Rectal smooth muscle tissue (tissue), 1 donor: Measurements from ENCODE around the gene TAS1R1.
"Not testable (repeated sequence)": the region's sequence is repeated elsewhere in the genome, so short reads cannot be mapped to it uniquely, and the experiment has no call there.

ENCODE experiments used
- H3K27ac ChIP-seq: one replicate; pipeline ENCODE4 v1.7.0; 2013; ENCODE audit warnings: low read depth, low read length, inconsistent platforms
- H3K27me3 ChIP-seq: one replicate; pipeline ENCODE4 v1.7.0; 2013; ENCODE audit warnings: low read length; ENCODE audit not compliant: control insufficient read depth, insufficient read depth
- H3K36me3 ChIP-seq: one replicate; pipeline ENCODE4 v1.7.0; 2013; ENCODE audit warnings: low read length; ENCODE audit not compliant: control insufficient read depth, insufficient read depth
- H3K4me1 ChIP-seq: one replicate; pipeline ENCODE4 v1.7.0; 2013; ENCODE audit warnings: low read length; ENCODE audit not compliant: control insufficient read depth, insufficient read depth
- H3K4me3 ChIP-seq: one replicate; pipeline ENCODE4 v1.7.0; 2013; ENCODE audit warnings: low read length
- H3K9ac ChIP-seq: one replicate; pipeline ENCODE4 v1.7.0; 2013; ENCODE audit warnings: low read length

TAS1R1 gene

DNA sequence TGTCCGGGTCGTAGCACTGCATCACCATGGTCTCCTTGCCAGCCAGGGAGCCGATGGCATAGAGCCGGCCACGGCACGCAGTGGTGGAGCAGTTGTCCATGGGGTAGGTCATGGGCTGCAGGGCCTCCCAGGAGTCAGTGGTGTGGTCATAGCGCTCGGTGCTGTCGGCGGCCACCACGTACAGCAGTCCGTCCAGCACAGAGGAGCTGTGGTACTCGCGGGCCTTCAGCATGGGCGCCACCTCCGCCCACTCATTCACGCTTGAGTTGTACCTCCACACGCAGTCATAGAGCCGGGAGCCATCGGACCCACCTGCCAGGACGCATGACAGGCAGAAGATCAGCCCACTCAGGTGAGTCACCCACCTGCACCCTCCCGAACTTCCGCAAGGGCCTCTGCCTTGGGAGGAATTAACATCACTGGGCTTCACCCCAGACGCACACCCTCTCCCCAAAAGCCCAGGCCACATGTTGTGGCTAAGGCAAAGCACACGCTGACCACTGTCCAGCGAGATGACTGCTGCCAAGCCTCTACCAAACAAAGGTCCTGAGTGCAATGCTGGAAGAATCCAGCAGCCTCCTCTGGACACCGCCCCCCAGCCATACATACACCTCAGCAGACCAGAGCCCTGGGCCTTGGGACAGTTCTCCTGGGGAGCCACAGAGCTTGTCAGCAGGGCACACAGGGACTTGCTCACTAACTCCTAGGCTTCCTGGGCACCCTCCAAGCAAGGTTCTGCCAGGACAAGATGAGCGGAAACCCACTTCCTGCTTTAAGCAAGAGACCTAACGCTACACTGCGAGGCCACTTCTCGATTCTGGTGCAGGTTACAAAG, 44.3 kb downstream of the TAS1R1 start:
- peaks cover 28% of the 10 kb centered on the region for H3K36me3 ChIP-seq
- no peaks in the 10 kb centered on the region for H3K27me3 ChIP-seq
- peak overlapping the region; percentile 70 for H3K4me3 ChIP-seq
- H3K27ac ChIP-seq = no peak overlapping the region
- no peak overlapping the region for H3K9ac ChIP-seq
- peaks cover 38% of the 10 kb centered on the region for H3K4me1 ChIP-seq

GRCh38 chr1:6599991-6600390, 44.9 kb downstream of the TAS1R1 start:
- H3K4me1 ChIP-seq = peaks cover 44% of the 10 kb centered on the region
- peak overlapping the region; percentile 100 for H3K27ac ChIP-seq
- H3K36me3 ChIP-seq = peaks cover 28% of the 10 kb centered on the region
- H3K27me3 ChIP-seq, H3K9ac ChIP-seq: not testable (repeated sequence)
- peak overlapping the region; percentile 88 for H3K4me3 ChIP-seq

GRCh38 chr1:6600410-6601048, 45.4 kb downstream of the TAS1R1 start:
- Histone ChIP-seq H3K36me3 (peaks cover 23% of the 10 kb centered on the region), H3K4me3 (peak overlapping the region; percentile 88), H3K27me3 (no peaks in the 10 kb centered on the region), H3K4me1 (peaks cover 49% of the 10 kb centered on the region), H3K9ac (peak overlapping the region; percentile 25), H3K27ac (peak overlapping the region; percentile 100)

GRCh38 chr1:6601049-6601922, 46.2 kb downstream of the TAS1R1 start:
- H3K9ac ChIP-seq = peak overlapping the region; percentile 86
- H3K27me3 ChIP-seq = no peaks in the 10 kb centered on the region
- H3K4me3 ChIP-seq = peak overlapping the region; percentile 88
- H3K36me3 ChIP-seq = peaks cover 15% of the 10 kb centered on the region
- H3K4me1 ChIP-seq = peaks cover 47% of the 10 kb centered on the region
- H3K27ac ChIP-seq = peak overlapping the region; percentile 100

GRCh38 chr1:6601923-6602668, 47.0 kb downstream of the TAS1R1 start:
- peaks cover 15% of the 10 kb centered on the region for H3K36me3 ChIP-seq
- peak overlapping the region; percentile 100 for H3K27ac ChIP-seq
- H3K4me1 ChIP-seq = peaks cover 40% of the 10 kb centered on the region
- H3K27me3 ChIP-seq = no peaks in the 10 kb centered on the region
- H3K9ac ChIP-seq = peak overlapping the region; percentile 86
- H3K4me3 ChIP-seq = peak overlapping the region; percentile 88

DNA sequence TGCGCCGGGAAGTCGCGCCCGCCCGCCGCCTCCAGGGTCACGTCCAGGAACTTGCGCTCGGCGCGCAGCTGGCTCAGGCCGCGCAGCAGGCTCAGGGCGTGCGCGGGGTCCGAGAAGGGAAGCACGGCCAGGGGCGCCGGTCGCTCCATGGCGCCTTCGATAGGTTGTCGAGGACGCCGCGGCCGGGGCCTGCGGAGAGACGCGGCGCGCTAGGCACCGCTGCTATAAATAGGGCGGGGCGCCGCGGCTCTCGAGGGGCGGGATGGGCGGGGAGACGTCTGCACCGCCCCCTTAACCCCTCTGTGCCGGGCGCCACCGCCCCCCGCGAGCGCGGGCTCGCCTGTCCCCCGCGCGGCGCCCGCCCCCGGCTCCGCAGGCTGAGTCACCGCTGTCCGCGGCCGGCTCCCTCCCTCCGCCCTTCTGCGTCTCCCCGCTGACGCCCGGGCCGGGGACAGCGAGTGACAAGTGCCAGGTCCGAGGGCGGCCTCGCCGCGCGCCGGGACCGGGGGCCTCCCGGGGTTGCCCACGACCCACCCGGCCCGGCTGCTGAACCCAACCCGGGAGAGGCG, 47.6 kb downstream of the TAS1R1 start, which contains the start of gene KLHL21:
KLHL21 (minus strand) TSS at position 201 of the 569 bp plus-strand sequence; CDS start at position 149, 52 bp downstream.
- Histone ChIP-seq H3K4me1 (peaks cover 33% of the 10 kb centered on the region), H3K27ac (peak within 1 kb of the TSS; percentile 100), H3K27me3 (no peaks in the 10 kb centered on the region), H3K9ac (peak within 1 kb of the TSS; percentile 86), H3K36me3 (peaks cover 12% of the 10 kb centered on the region), H3K4me3 (peak within 1 kb of the TSS; percentile 88)

DNA sequence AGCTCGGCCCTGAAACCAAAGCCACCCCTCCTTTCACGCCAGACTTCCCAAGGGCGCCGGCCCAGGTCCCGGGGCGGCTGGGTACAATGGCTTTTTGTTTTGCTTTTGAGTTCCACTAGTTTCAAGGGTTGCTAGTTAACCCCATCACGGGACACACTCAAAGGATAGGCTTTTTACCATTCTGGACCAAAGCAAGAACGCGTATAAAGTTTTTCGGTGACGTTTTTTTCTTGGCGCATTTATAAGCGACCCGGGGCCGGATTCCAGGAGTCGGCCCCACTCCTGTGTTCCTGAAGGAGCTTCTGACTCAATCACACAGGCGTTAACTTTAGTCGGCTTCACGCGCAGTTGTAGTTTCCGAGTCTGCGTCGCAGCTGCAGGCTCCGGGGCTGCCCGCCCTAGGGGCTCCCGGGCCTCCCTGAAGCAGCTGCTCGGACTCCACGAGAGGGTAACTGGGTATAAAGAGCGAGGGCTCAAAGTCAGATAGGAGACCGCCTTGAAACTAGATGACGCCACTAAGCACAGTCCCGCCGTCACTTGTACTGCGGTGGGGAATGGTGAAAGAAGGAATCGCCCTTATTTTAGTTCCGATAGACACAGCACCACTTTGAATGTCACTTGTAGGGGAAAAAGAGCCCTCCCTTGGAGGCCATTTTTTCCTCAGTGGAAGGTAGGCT, 48.3 kb downstream of the TAS1R1 start:
- Histone ChIP-seq H3K36me3 (peaks cover 7% of the 10 kb centered on the region), H3K9ac (peak overlapping the region; percentile 82), H3K27ac (peak overlapping the region; percentile 100), H3K4me1 (peaks cover 31% of the 10 kb centered on the region), H3K4me3 (peak overlapping the region; percentile 88), H3K27me3 (no peaks in the 10 kb centered on the region)

DNA sequence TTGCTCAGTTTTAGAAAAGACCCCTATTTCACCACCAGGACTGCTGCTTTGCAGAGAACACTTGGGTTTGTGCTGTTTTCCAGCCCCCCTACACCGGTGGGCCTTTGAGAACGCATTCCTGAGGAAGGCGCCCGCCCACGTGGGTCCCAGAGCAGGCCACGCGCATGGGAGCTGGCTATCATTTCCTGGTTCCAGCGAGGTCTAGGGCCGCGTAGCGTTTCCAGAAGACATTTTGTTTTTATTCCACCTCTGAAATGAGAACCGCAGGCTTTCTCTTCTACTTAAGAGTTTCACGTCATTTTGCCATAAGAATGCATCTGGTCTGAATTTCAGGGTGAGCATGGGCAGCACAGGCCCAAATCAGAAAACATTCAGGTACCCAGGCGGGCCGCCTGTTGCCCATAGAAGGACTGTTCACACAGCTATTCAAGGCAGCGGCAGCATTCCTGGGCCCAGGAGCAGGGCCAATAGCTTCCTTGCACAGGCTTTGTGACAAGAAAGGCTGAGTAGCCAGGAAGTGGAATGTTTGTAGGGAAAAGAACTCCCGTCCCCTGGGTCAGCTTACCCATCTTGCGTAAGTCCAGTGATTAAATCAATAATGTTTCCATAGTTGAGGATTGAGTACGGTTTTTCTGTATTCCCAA, 48.9 kb downstream of the TAS1R1 start:
- Histone ChIP-seq H3K9ac (peak overlapping the region; percentile 82), H3K36me3 (peaks cover 5% of the 10 kb centered on the region), H3K4me3 (peak overlapping the region; percentile 88), H3K4me1 (peaks cover 29% of the 10 kb centered on the region), H3K27ac (peak overlapping the region; percentile 100), H3K27me3 (no peaks in the 10 kb centered on the region)

GRCh38 chr1:6612641-6613360, 57.7 kb downstream of the TAS1R1 start:
- no peaks in the 10 kb centered on the region for H3K36me3 ChIP-seq
- H3K27ac ChIP-seq = peak overlapping the region; percentile 96
- no peaks in the 10 kb centered on the region for H3K27me3 ChIP-seq
- H3K9ac ChIP-seq = peak overlapping the region; percentile 66
- peaks cover 6% of the 10 kb centered on the region for H3K4me1 ChIP-seq
- H3K4me3 ChIP-seq = peak overlapping the region; percentile 93

- peak within 1 kb of the TSS; percentile 66 for H3K9ac ChIP-seq
- no peaks in the 10 kb centered on the region for H3K27me3 ChIP-seq
- H3K4me3 ChIP-seq = peak within 1 kb of the TSS; percentile 93
- H3K27ac ChIP-seq = peak within 1 kb of the TSS; percentile 96
- H3K36me3 ChIP-seq = no peaks in the 10 kb centered on the region
- H3K4me1 ChIP-seq = peaks cover 6% of the 10 kb centered on the region
These were observed 58.4 kb downstream of the TAS1R1 start, which contains the start of gene PHF13 for GRCh38 chr1:6613361-6614018. Gene PHF13 (plus strand): TSS chr1:6613731. CDS start chr1:6614067, 336 bp downstream.
